Germinal center (tissue), 1 donor: ENCODE results near the gene DNAAF2.
"Not testable (repeated sequence)": the region's sequence is repeated elsewhere in the genome, so short reads cannot be mapped to it uniquely, and the experiment has no call there.

Source experiments
- DNase-seq: peaks from one replicate; pipeline ENCODE4 v3.0.0; 2012; ENCODE audit warnings: mixed read lengths, low spot score

Gene DNAAF2

GRCh38 chr14:49634547-49635334 is at the start of gene DNAAF2:
DNAAF2 (minus strand) TSS chr14:49635244; CDS start chr14:49635149, 95 bp downstream.
- peak; percentile 77 for DNase-seq

- no peak for DNase-seq
Observed at GRCh38 chr14:49679271-49679670, 44.2 kb upstream of the DNAAF2 start.

DNA sequence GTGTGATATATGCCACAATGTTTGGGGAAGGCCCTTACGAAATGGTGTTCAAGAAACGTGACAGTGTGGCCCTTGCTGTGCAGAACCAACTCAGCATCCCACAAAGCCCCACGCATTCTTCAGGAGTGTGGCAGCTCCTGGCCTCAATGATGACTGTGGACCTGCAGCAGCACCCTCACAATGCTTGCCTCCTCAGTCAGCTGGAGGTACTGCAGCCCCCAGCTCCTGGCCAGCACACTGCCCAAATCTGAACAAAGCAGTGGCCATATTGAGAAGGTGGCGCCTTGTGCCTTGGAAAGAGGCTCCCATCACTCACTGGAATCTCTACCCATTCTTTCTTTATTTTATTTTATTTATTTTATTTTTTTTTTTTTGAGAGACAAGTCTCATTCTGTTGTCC is 42.6 kb upstream of the DNAAF2 start:
- DNase-seq, result peak; percentile 14

- no peak for DNase-seq
Observed at GRCh38 chr14:49673586-49673985, 38.5 kb upstream of the DNAAF2 start.

DNA sequence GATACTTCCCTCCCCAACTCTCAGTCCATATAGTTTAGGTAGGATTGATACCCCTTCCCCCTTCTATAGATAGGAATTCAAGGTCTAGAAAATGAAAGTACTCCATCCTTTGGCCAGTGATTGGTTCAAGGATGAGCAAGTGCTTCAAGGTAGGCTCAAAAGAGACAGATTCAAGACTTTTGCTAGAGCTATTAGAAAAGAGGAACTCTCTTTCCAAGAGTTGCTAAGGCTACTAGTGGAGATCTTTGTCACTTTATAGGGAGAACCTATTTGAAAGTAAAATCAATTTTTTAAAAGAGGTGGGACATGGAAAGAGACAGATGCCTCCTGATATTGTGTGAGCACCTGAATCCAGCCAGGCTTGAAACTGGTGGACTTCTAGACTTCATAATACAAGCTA is 35.4 kb upstream of the DNAAF2 start:
- DNase-seq, result no peak

GRCh38 chr14:49659526-49660455 is 24.7 kb upstream of the DNAAF2 start:
- DNase-seq, result no peak

GRCh38 chr14:49657500-49657899 is 22.5 kb upstream of the DNAAF2 start:
- not testable (repeated sequence) for DNase-seq

DNA sequence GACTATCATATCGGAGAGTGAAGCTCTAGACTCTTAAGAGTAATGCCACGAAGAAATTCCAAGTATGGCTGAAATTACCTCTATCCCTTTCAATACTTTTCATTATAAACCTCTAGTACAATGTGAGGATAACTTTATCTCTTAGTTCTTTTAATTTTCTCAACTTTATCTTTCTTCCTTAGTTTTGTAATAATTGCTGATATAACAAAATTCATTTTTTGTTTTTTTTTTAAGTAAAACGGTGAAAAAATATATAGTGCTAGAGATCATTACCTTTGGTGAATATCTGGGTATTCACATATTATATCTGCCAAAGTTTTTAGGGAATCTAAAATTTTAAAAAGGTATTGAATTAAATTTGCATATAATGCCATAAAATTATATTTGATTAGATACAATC is 19.5 kb upstream of the DNAAF2 start:
- no peak for DNase-seq

DNA sequence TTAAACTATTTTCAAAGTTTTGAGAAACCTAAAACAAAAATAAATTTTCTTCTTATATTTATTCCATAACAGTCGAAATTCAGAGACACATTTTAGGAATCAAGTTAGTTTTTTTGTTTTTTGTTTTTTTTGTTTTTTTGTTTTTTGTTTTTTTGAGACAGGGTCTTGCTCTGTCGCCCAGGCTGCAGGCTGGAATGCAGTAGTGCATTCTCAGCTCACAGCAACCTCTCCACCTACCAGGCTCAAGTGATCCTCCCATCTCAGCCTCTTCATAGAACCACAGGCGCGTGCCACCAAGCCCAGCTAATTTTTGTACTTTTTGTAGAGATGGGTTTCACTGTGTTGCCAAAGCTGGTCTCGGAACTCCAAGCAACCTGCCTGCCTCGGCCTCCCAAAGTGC is 18.5 kb upstream of the DNAAF2 start:
- no peak for DNase-seq

GRCh38 chr14:49642163-49642562 is 7.1 kb upstream of the DNAAF2 start:
- no peak for DNase-seq

- no peak for DNase-seq
Observed at GRCh38 chr14:49641697-49642129, 6.7 kb upstream of the DNAAF2 start.

- no peak for DNase-seq
Observed at GRCh38 chr14:49640540-49641417, 5.7 kb upstream of the DNAAF2 start.

GRCh38 chr14:49637534-49638078 is 2.6 kb upstream of the DNAAF2 start:
- no peak for DNase-seq

GRCh38 chr14:49636866-49637265 is 1.8 kb upstream of the DNAAF2 start:
- no peak for DNase-seq

DNA sequence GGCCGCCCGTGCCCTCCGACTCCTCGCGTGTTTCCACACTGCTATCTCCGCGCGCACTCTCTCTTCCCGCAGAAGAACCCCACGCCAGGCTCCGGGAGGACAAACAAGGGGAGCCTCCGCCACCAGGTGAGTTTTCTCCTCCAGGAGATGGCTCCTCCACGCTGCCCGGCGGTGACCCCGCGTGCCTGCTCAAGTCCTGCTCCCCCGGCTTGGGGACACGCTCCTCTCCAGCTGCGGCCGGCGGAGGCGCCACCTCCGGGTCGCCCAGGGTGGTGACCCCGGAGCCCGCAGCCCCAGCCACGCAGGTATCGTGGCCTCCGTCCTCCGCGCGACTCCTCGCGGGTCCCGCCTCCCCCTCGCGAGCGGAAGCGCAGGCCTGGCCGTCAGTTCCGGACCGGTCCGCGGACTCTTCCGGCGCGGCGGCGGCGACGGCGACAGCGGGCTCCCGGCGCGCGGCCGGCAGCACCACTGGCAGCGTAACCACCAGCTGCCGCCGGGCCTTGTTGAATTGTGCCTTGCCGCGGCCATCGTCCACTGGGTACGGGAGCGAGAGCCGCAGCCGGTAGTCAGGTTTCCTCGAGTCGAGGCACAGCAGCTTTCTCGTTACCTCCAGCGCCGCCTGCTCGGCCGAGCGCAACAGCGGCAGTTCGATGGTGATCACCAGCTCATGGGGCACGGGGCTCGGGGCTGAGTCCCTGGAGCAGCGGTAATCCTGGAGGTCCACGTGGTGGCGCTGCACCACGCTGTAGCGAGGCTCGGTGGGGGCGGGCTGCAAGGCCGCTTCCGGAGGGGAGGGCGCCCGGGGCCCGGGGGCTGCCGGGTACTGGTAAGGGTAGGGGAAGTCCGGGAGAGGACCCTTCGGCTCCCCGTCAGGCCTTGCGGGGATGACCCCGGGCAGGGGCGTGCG is 1.2 kb downstream of the DNAAF2 start:
- peak; percentile 91 for DNase-seq

DNA sequence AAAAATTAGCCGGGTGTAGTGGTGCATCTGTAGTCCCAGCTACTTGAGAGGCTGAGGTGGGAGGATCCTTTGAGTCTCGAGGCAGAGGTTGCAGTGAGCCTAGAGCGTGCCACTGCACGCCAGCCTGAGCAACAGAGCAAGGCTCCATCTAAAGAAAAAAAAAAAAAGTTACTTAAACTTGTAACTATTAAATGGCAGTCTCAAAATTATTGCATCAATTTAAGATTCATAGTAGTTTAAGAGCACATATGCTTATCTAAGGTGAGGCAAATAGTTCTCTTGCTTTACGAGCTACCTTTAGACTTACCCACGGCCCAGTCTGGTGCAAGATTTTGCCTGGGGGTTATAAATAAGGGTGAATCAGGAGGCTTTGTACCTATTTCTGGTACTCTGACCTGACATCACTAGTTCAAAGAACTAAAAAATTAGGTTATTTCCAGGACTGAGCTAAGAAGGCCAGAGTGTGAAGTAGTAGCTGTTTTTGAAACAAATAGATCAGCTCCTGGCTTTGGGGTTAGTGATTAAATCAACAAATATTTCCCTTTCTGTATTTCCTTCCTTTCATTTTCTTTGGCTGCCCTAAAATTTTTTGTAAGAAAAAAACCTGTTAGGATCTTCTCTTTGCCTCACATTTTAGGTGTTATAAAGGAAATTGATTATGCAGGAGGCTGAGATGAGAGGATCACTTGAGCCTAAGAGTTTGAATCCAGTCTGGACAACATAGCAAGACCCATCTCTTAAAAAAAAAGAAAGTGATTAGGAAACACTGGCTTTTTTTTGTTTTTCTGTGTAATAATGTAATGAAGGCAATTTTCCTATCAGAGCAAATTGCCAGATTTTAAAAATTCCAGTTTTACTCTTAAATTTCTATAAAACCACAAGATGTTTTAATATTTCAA is 10.9 kb downstream of the DNAAF2 start:
- no peak for DNase-seq

DNA sequence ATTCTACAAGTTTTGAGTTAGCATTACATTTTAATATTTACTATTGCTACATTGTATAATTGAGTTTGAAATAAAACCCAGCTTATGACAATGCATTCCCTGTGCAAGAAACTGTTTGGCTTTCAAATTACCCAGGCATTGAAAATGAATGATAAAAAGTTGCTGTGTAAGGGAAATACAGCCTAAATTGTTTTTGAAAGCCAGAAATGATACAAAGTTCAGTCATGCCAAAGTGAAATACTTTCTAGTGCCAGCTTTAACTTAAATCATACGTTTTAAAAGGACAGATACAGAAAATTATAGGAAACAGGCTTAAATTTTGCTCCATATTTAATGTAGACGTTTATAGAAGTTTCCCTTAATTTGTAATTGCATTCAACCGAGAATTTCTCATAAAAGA is 11.7 kb downstream of the DNAAF2 start:
- no peak for DNase-seq

DNA sequence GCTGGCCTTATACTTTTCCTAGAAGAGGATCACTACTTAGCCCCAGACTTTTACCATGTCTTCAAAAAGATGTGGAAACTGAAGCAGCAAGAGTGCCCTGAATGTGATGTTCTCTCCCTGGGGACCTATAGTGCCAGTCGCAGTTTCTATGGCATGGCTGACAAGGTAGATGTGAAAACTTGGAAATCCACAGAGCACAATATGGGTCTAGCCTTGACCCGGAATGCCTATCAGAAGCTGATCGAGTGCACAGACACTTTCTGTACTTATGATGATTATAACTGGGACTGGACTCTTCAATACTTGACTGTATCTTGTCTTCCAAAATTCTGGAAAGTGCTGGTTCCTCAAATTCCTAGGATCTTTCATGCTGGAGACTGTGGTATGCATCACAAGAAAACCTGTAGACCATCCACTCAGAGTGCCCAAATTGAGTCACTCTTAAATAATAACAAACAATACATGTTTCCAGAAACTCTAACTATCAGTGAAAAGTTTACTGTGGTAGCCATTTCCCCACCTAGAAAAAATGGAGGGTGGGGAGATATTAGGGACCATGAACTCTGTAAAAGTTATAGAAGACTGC is 12.9 kb downstream of the DNAAF2 start:
- no peak for DNase-seq
